Endodermal cell (in vitro differentiated cells): ENCODE data around the gene LMO7. TPM values are rescaled to one million over a fixed set of nuclear protein-coding genes. Genes with fewer than 3 reads are reported as not detected.
A peak's percentile ranks its signal among the peaks of the same experiment; 100 is the strongest.

Source experiments
- DNase-seq: peaks from one replicate; pipeline ENCODE4 v3.0.0-alpha.2; 2017
- H3K27ac ChIP-seq: 2 replicates; pipeline ENCODE4 v1.5.1; 2013; ENCODE audit warnings: mild to moderate bottlenecking, low read depth, low read length, moderate library complexity
- H3K27me3 ChIP-seq: 2 replicates; pipeline ENCODE4 v1.6.1; 2013; ENCODE audit warnings: mild to moderate bottlenecking, low read length, moderate library complexity; ENCODE audit not compliant: insufficient read depth, control insufficient read depth, poor library complexity, severe bottlenecking
- H3K36me3 ChIP-seq: 2 replicates; pipeline ENCODE4 v1.7.0; 2013; ENCODE audit warnings: mild to moderate bottlenecking, low read length, moderate library complexity; ENCODE audit not compliant: control insufficient read depth, insufficient read depth
- H3K4me1 ChIP-seq: one replicate; pipeline ENCODE4 v1.7.0; 2013; ENCODE audit warnings: low read length; ENCODE audit not compliant: control insufficient read depth, insufficient read depth
- H3K4me3 ChIP-seq: 2 replicates; pipeline ENCODE4 v1.5.1; 2013; ENCODE audit warnings: mild to moderate bottlenecking, low read length, moderate library complexity
- H3K9ac ChIP-seq: 2 replicates; pipeline ENCODE4 v1.6.1; 2013; ENCODE audit warnings: mild to moderate bottlenecking, low read length, moderate library complexity; ENCODE audit not compliant: poor library complexity, severe bottlenecking; ENCODE audit errors: extremely low read depth
- H3K9me3 ChIP-seq: 2 replicates; pipeline ENCODE4 v1.6.1; 2013; ENCODE audit warnings: mild to moderate bottlenecking, low read length, moderate library complexity; ENCODE audit not compliant: control insufficient read depth
- H3K27ac Mint-ChIP-seq: 2 replicates; pipeline ENCODE4 v1.8.0; 2020; ENCODE audit warnings: mixed read lengths
- H3K27me3 Mint-ChIP-seq: 2 replicates; pipeline ENCODE4 v1.8.0; 2021; ENCODE audit warnings: mild to moderate bottlenecking, mixed read lengths; ENCODE audit not compliant: insufficient read depth
- H3K36me3 Mint-ChIP-seq: 2 replicates; pipeline ENCODE4 v1.8.0; 2020; ENCODE audit warnings: low read depth, mixed read lengths
- H3K4me1 Mint-ChIP-seq: 2 replicates; pipeline ENCODE4 v1.8.0; 2020; ENCODE audit warnings: mixed read lengths
- H3K4me3 Mint-ChIP-seq: 2 replicates; pipeline ENCODE4 v1.8.0; 2020; ENCODE audit warnings: mild to moderate bottlenecking, moderate library complexity, mixed read lengths
- H3K9me3 Mint-ChIP-seq: 2 replicates; pipeline ENCODE4 v1.8.0; 2020; ENCODE audit warnings: mild to moderate bottlenecking, mixed read lengths
- CTCF ChIP-seq: fragments of 200-600 bp; sonication (generic); conservative IDR thresholded peaks from 2 replicates; pipeline ENCODE4 v1.5.0; 2021; ENCODE audit warnings: antibody characterized with exemption, mild to moderate bottlenecking
- WGBS, 2 experiments: methylation state at CpG; one replicate each; pipeline versions ENCODE4 v1.1.5 to v1.1.7; 2013; ENCODE audit warnings: missing lambda C conversion rate in 2 of 2, mixed read lengths in 1 of 2; ENCODE audit not compliant: insufficient coverage in 1 of 2, insufficient read length in 1 of 2; 5-methylcytosine and 5-hydroxymethylcytosine counted together
- total RNA-seq, 2 donors: library from RNA; stranded (reverse); fragmentation: NEBNext Ultra II Directional in 1 of 2; extraction: Animal tissue kit (Norgen Biotek cat#: 25700) in 1 of 2; gene quantifications; 2 replicates in 1 of 2; 3 replicates in 1 of 2; pipeline ENCODE4 v1.2.1, GENCODE V29; 2021

LMO7 gene
- total RNA-seq, 2 donors from 2014 or later, result 9.9 to 14.1 TPM

GRCh38 chr13:75881109-75881775, 245.1 kb downstream of the LMO7 start:
- Histone ChIP-seq H3K4me3 (no peak overlapping the region), H3K27me3 (no peaks in the 10 kb centered on the region), H3K36me3 (no peaks in the 10 kb centered on the region), H3K9ac (no peak overlapping the region), H3K4me1 (peaks cover 7% of the 10 kb centered on the region), H3K9me3 (no peaks in the 10 kb centered on the region), H3K27ac (no peak overlapping the region)
- H3K4me3 Mint-ChIP-seq, result no peak overlapping the region
- peaks cover 18% of the 10 kb centered on the region for H3K4me1 Mint-ChIP-seq
- 83 to 100% methylated on average over 2 to 4 of the region's 4 CpGs for WGBS, 2 experiments
- H3K36me3 Mint-ChIP-seq, result no peaks in the 10 kb centered on the region
- H3K27me3 Mint-ChIP-seq, result no peaks in the 10 kb centered on the region
- H3K9me3 Mint-ChIP-seq, result no peaks in the 10 kb centered on the region
- no peak for TF ChIP-seq CTCF
- DNase-seq, result no peak
- no peak overlapping the region for H3K27ac Mint-ChIP-seq

GRCh38 chr13:75882261-75882660, 246.1 kb downstream of the LMO7 start:
- Histone ChIP-seq H3K4me1 (peaks cover 1% of the 10 kb centered on the region), H3K27me3 (no peaks in the 10 kb centered on the region), H3K9ac (no peak overlapping the region), H3K36me3 (no peaks in the 10 kb centered on the region), H3K4me3 (no peak overlapping the region), H3K27ac (no peak overlapping the region), H3K9me3 (no peaks in the 10 kb centered on the region)
- no peak for TF ChIP-seq CTCF
- no peak overlapping the region for H3K27ac Mint-ChIP-seq
- no peaks in the 10 kb centered on the region for H3K36me3 Mint-ChIP-seq
- H3K4me3 Mint-ChIP-seq, result no peak overlapping the region
- no peaks in the 10 kb centered on the region for H3K9me3 Mint-ChIP-seq
- 96 to 100% methylated on average over 1 of the region's 1 CpG for WGBS, 2 experiments
- no peak for DNase-seq
- no peaks in the 10 kb centered on the region for H3K27me3 Mint-ChIP-seq
- peaks cover 17% of the 10 kb centered on the region for H3K4me1 Mint-ChIP-seq

- peak; percentile 60 for DNase-seq
Measured at GRCh38 chr13:75889427-75889826, 253.3 kb downstream of the LMO7 start.

More at GRCh38 chr13:75889427-75889826, 253.3 kb downstream of the LMO7 start:
- Mint-ChIP-seq H3K36me3 (no peaks in the 10 kb centered on the region), H3K27me3 (no peaks in the 10 kb centered on the region), H3K9me3 (no peaks in the 10 kb centered on the region), H3K4me1 (peaks cover 58% of the 10 kb centered on the region), H3K27ac (peak overlapping the region; percentile 77), H3K4me3 (no peak overlapping the region)
- Histone ChIP-seq H3K27ac (no peak overlapping the region), H3K4me3 (no peak overlapping the region), H3K9me3 (peaks cover 4% of the 10 kb centered on the region), H3K4me1 (peaks cover 13% of the 10 kb centered on the region), H3K36me3 (no peaks in the 10 kb centered on the region), H3K9ac (no peak overlapping the region), H3K27me3 (no peaks in the 10 kb centered on the region)
- no peak for TF ChIP-seq CTCF
